SK-N-SH (cell line): ENCODE results near the gene UQCR11.

Experiments
- CTCF ChIP-seq: fragments of 200-600 bp; sonication (generic); IDR thresholded peaks from 2 replicates; pipeline ENCODE4 v1.6.1; 2017; ENCODE audit warnings: antibody characterized with exemption, mild to moderate bottlenecking, moderate library complexity
- EP300 ChIP-seq, 2 experiments: IDR thresholded peaks; 2 replicates each; pipeline versions ENCODE4 v1.4.0 to v1.6.1; 2012; ENCODE audit warnings: borderline replicate concordance in 1 of 2, low read depth in 1 of 2, low read length in 1 of 2
- EZH2phosphoT487 ChIP-seq: fragments of 200-600 bp; sonication (generic); IDR thresholded peaks from 2 replicates; pipeline ENCODE4 v1.6.1; 2017; ENCODE audit warnings: low read depth, mixed run types, mild to moderate bottlenecking, antibody characterized with exemption, moderate library complexity, borderline replicate concordance
- GABPA ChIP-seq: IDR thresholded peaks from 2 replicates; pipeline ENCODE4 v1.4.0; 2012; ENCODE audit warnings: low read depth, mild to moderate bottlenecking
- MXI1 ChIP-seq: IDR thresholded peaks from 2 replicates; pipeline ENCODE4 v1.6.1; 2012; ENCODE audit warnings: mild to moderate bottlenecking, low read depth, low read length, improper control_type of control experiment
- RCOR1 ChIP-seq: fragments of 150-350 bp; IDR thresholded peaks from 2 replicates; pipeline ENCODE4 v1.6.1; 2017; ENCODE audit warnings: antibody characterized with exemption, low read length
- TCF12 ChIP-seq: IDR thresholded peaks from 2 replicates; pipeline ENCODE4 v1.4.0; 2012
- YY1 ChIP-seq: IDR thresholded peaks from 2 replicates; pipeline ENCODE4 v1.4.0; 2012; ENCODE audit warnings: low read depth, mild to moderate bottlenecking

- TF ChIP-seq CTCF: no peak
- TF ChIP-seq GABPA: no peak
- TF ChIP-seq MXI1: no peak
- TF ChIP-seq RCOR1: no peak
- TF ChIP-seq TCF12: no peak
- TF ChIP-seq EZH2phosphoT487: no peak
- TF ChIP-seq EP300 (IDR thresholded peaks at IDR 0.05; ENCODE audit: borderline replicate concordance in 1 of 2, low read depth in 1 of 2, low read length in 1 of 2): no peak
- TF ChIP-seq YY1: no peak
Measured at GRCh38 chr19:1598777-1599459, 6.3 kb downstream of the UQCR11 start.
